GM13977 (cell line): ENCODE measurements around the gene CD22.

ENCODE experiments used
- DNase-seq: peaks from one replicate; pipeline ENCODE4 v3.0.0; 2012; ENCODE audit warnings: low spot score
- in situ Hi-C: fragments of 300-500 bp; cut with MboI; formaldehyde crosslinking; loops from one replicate; pipeline ENCODE4 v1.12.0; 2022; ENCODE audit warnings: low sequenced_read_pairs, low pct_unique_long_range_greater_than_20kb, mixed read lengths, inconsistent platforms; ENCODE audit not compliant: unreplicated experiment
- TF ChIP-seq, protein P1 (sequence below): IDR thresholded peaks from 2 replicates; pipeline ENCODE4 v1.5.1; 2012; ENCODE audit warnings: mild to moderate bottlenecking, control low read depth; ENCODE audit not compliant: insufficient read depth; ENCODE audit errors: extremely low read depth, missing control alignments

CD22 gene

GRCh38 chr19:35379992-35380391 lies 51.0 kb downstream of the CD22 start:
- in situ Hi-C loops: no loop called here
- no peak for DNase-seq
- TF ChIP-seq, protein P1, sequence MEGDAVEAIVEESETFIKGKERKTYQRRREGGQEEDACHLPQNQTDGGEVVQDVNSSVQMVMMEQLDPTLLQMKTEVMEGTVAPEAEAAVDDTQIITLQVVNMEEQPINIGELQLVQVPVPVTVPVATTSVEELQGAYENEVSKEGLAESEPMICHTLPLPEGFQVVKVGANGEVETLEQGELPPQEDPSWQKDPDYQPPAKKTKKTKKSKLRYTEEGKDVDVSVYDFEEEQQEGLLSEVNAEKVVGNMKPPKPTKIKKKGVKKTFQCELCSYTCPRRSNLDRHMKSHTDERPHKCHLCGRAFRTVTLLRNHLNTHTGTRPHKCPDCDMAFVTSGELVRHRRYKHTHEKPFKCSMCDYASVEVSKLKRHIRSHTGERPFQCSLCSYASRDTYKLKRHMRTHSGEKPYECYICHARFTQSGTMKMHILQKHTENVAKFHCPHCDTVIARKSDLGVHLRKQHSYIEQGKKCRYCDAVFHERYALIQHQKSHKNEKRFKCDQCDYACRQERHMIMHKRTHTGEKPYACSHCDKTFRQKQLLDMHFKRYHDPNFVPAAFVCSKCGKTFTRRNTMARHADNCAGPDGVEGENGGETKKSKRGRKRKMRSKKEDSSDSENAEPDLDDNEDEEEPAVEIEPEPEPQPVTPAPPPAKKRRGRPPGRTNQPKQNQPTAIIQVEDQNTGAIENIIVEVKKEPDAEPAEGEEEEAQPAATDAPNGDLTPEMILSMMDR: no peak

GRCh38 chr19:35380450-35381124 lies 51.6 kb downstream of the CD22 start:
- in situ Hi-C loops: no loop called here
- no peak for DNase-seq
- TF ChIP-seq, protein P1: no peak

DNA sequence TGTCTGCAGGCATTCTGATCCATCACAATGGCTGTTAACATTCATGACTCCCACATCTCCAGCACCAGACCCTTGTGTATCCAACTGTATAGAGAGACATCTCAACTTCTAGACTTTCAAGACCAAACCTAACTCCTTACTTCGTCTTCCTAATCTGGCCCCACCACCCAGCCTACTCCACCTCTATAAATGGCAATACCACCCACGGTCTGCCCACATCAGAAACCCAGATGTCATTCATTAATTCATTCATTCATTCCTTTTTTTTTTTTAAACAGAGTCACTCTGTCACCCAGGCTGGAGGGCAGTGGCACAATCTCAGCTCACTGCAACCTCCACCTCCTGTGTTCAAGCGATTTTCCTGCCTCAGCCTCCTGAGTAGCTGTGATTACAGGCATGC lies 52.3 kb downstream of the CD22 start:
- DNase-seq: no peak
- TF ChIP-seq, protein P1: no peak
- in situ Hi-C loops: no loop called here

- DNase-seq: no peak
- TF ChIP-seq, protein P1: no peak
- in situ Hi-C loops: no loop called here
Observed at GRCh38 chr19:35381926-35382325, 52.9 kb downstream of the CD22 start.

GRCh38 chr19:35383536-35383935 lies 54.5 kb downstream of the CD22 start:
- TF ChIP-seq, protein P1: no peak
- DNase-seq: no peak
- in situ Hi-C loops: no loop called here

DNA sequence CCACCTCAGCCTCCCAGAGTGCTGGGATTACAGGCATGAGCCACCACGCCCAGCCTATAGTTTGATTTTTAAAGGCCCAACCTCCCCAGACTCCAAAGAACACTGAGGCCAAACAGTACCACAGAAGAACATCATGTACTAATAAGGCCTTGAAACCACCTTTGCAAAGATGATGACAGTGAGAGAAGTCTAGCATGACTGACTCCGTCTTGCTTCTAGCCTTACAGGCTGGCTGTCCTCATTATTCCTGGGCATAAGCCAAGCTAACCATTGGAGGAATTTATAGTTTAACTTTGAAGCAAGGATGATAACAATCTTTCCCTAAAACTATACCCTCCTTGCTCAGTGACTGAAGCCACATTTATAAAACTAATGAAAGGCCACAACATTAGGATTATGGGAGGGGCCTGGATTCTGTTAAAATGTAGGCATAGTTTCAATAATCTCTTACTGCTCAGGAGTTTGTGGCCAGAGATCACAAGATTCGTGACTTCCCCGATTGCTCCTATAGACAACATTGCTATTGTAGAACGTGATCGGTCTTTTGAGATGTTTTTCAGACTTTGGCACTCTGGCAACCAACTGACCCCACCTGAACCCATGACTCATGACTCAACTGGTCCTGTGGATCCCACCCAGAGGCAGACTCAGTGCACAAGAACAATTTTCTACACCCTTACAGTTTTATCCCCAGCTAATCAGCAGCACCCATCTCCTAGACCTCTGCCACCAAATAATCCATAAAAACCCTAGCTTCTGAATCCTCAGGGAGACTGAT lies 59.5 kb downstream of the CD22 start:
- no peak for DNase-seq
- TF ChIP-seq, protein P1: no peak
- in situ Hi-C loops: no loop called here
